SK-N-SH (cell line): ENCODE measurements around the gene DCHS2.

Source experiments
- CTCF ChIP-seq: fragments of 200-600 bp; sonication (generic); IDR thresholded peaks from 2 replicates; pipeline ENCODE4 v1.6.1; 2017; ENCODE audit warnings: antibody characterized with exemption, mild to moderate bottlenecking, moderate library complexity
- ELF1 ChIP-seq: IDR thresholded peaks from 2 replicates; pipeline ENCODE4 v1.4.0; 2012
- GATA2 ChIP-seq: sonication (generic); formaldehyde crosslinking; IDR thresholded peaks from 2 replicates; pipeline ENCODE4 v1.5.0; 2020; ENCODE audit warnings: mild to moderate bottlenecking, missing genetic modification reagents
- RAD21 ChIP-seq: IDR thresholded peaks from 2 replicates; pipeline ENCODE4 v1.6.1; 2012; ENCODE audit warnings: mild to moderate bottlenecking, low read length

DNA sequence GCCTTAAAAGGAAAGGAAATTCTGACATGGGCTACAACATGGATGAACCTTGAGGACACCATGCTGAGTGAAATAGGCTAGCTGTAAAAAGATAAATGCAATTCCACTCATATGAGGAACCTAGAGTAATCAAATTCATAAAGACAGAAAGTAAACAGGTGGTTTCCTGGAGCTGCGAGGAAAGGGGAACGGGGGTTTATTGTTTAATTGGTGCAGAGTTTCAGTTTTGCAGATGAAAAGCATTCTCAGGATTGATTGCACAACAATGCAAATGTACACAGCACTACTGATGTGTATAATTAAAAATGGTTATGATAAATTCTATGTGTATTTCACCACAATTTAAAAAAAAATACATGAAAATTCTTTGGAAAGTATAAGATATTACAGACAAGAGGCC is 34.6 kb upstream of the DCHS2 start:
- TF ChIP-seq RAD21 (no peak), ELF1 (no peak), CTCF (no peak), GATA2 (CRISPR knock-in tag) (no peak)
